A204.1 (cell line): ENCODE results near the gene TCF7L2.

ENCODE experiments used
- FAIRE-seq: peaks from 2 replicates; lab custom pipeline; 2012; peaks lifted over from hg19 to GRCh38; lab: Jason Lieb, UNC

TCF7L2 gene

GRCh38 chr10:112949875-112950507, at the start of gene TCF7L2:
Gene TCF7L2, plus strand, starts transcription at chr10:112950247. Its CDS starts 510 bp downstream, at chr10:112950757.
- FAIRE-seq = peak; percentile 97

- FAIRE-seq = no peak
Observed at GRCh38 chr10:112902730-112903129, 47.3 kb upstream of the TCF7L2 start.

GRCh38 chr10:112904000-112904399, 46.0 kb upstream of the TCF7L2 start:
- no peak for FAIRE-seq

GRCh38 chr10:112906945-112907344, 43.1 kb upstream of the TCF7L2 start:
- FAIRE-seq = no peak

- FAIRE-seq = no peak
Observed at GRCh38 chr10:112907893-112908292, 42.2 kb upstream of the TCF7L2 start.

- FAIRE-seq = no peak
Observed at GRCh38 chr10:112911206-112911605, 38.8 kb upstream of the TCF7L2 start.

- FAIRE-seq = no peak
Observed at GRCh38 chr10:112912410-112912928, 37.6 kb upstream of the TCF7L2 start.

- FAIRE-seq = no peak
Observed at GRCh38 chr10:112913255-112913654, 36.8 kb upstream of the TCF7L2 start.

GRCh38 chr10:112913661-112914287, 36.3 kb upstream of the TCF7L2 start:
- no peak for FAIRE-seq

GRCh38 chr10:112914288-112914952, 35.6 kb upstream of the TCF7L2 start:
- FAIRE-seq = no peak

GRCh38 chr10:112915590-112916572, 34.2 kb upstream of the TCF7L2 start:
- FAIRE-seq = no peak

GRCh38 chr10:112917681-112918080, 32.4 kb upstream of the TCF7L2 start:
- no peak for FAIRE-seq

- no peak for FAIRE-seq
Observed at GRCh38 chr10:112918771-112919170, 31.3 kb upstream of the TCF7L2 start.

GRCh38 chr10:112919721-112920120, 30.3 kb upstream of the TCF7L2 start:
- no peak for FAIRE-seq

GRCh38 chr10:112926906-112927688, 22.9 kb upstream of the TCF7L2 start:
- no peak for FAIRE-seq

- no peak for FAIRE-seq
Observed at GRCh38 chr10:112927980-112928379, 22.1 kb upstream of the TCF7L2 start.

GRCh38 chr10:112932658-112933057, 17.4 kb upstream of the TCF7L2 start:
- FAIRE-seq = no peak

- FAIRE-seq = no peak
Observed at GRCh38 chr10:112934193-112934592, 15.9 kb upstream of the TCF7L2 start.

- FAIRE-seq = no peak
Observed at GRCh38 chr10:112938808-112939482, 11.1 kb upstream of the TCF7L2 start.

GRCh38 chr10:112945811-112946210, 4.2 kb upstream of the TCF7L2 start:
- FAIRE-seq = no peak

GRCh38 chr10:112946649-112947048, 3.4 kb upstream of the TCF7L2 start:
- FAIRE-seq = no peak
